Pons (tissue), 1 donor: Measurements from ENCODE around the gene BOD1L1.
"Not testable (repeated sequence)": the region's sequence is repeated elsewhere in the genome, so short reads cannot be mapped to it uniquely, and the experiment has no call there.

Source experiments
- DNase-seq: peaks from one replicate; pipeline ENCODE4 v3.0.0-alpha.2; 2016; ENCODE audit warnings: low spot score

The BOD1L1 gene

GRCh38 chr4:13618212-13618806 lies 9.2 kb downstream of the BOD1L1 start:
- DNase-seq: no peak

- DNase-seq: no peak
Observed at GRCh38 chr4:13617801-13618200, 9.7 kb downstream of the BOD1L1 start.

- no peak for DNase-seq
Observed at GRCh38 chr4:13616597-13616996, 10.9 kb downstream of the BOD1L1 start.

- peak; percentile 64 for DNase-seq
Observed at GRCh38 chr4:13615161-13615560, 12.4 kb downstream of the BOD1L1 start.

GRCh38 chr4:13612569-13612968 lies 15.0 kb downstream of the BOD1L1 start:
- no peak for DNase-seq

GRCh38 chr4:13611283-13611842 lies 16.2 kb downstream of the BOD1L1 start:
- peak; percentile 71 for DNase-seq

GRCh38 chr4:13605330-13605729 lies 22.2 kb downstream of the BOD1L1 start:
- DNase-seq: no peak

- DNase-seq: no peak
Observed at GRCh38 chr4:13601848-13602247, 25.7 kb downstream of the BOD1L1 start.

- peak; percentile 79 for DNase-seq
Observed at GRCh38 chr4:13601048-13601447, 26.5 kb downstream of the BOD1L1 start.

GRCh38 chr4:13599159-13599558 lies 28.4 kb downstream of the BOD1L1 start:
- DNase-seq: no peak

- DNase-seq: no peak
Observed at GRCh38 chr4:13597604-13598003, 29.9 kb downstream of the BOD1L1 start.

GRCh38 chr4:13597141-13597540 lies 30.4 kb downstream of the BOD1L1 start:
- no peak for DNase-seq

GRCh38 chr4:13592220-13592619 lies 35.3 kb downstream of the BOD1L1 start:
- no peak for DNase-seq

- no peak for DNase-seq
Observed at GRCh38 chr4:13590766-13591165, 36.8 kb downstream of the BOD1L1 start.

- DNase-seq: no peak
Observed at GRCh38 chr4:13588954-13589353, 38.6 kb downstream of the BOD1L1 start.

GRCh38 chr4:13584481-13584880 lies 43.0 kb downstream of the BOD1L1 start:
- no peak for DNase-seq

GRCh38 chr4:13580036-13580435 lies 47.5 kb downstream of the BOD1L1 start:
- no peak for DNase-seq

- no peak for DNase-seq
Observed at GRCh38 chr4:13577660-13578059, 49.9 kb downstream of the BOD1L1 start.

- no peak for DNase-seq
Observed at GRCh38 chr4:13570916-13571315, 56.6 kb downstream of the BOD1L1 start.

GRCh38 chr4:13567125-13567524 lies 60.4 kb downstream of the BOD1L1 start:
- DNase-seq: no peak

- DNase-seq: no peak
Observed at GRCh38 chr4:13562876-13563275, 64.6 kb downstream of the BOD1L1 start.

GRCh38 chr4:13561673-13562072 lies 65.9 kb downstream of the BOD1L1 start:
- DNase-seq: no peak

- not testable (repeated sequence) for DNase-seq
Observed at GRCh38 chr4:13560111-13560510, 67.4 kb downstream of the BOD1L1 start.

- no peak for DNase-seq
Observed at GRCh38 chr4:13559413-13559812, 68.1 kb downstream of the BOD1L1 start.
